ENCODE results near the gene KANSL1.

- TF ChIP-seq CTCF (IDR thresholded peaks at IDR 0.05): no peak
- no peak for TF ChIP-seq POLR2AphosphoS5 (IDR thresholded peaks at IDR 0.05)
- TF ChIP-seq POLR2A (IDR thresholded peaks at IDR 0.05): no peak
Observed at GRCh38 chr17:46078675-46079074, 114.6 kb downstream of the KANSL1 start.
